Mesenteric fat pad (tissue), 1 donor: ENCODE measurements around the gene STAMBP. TPM values are rescaled to one million over a fixed set of nuclear protein-coding genes. Genes with fewer than 3 reads are reported as not detected.
"Not testable (repeated sequence)": the region's sequence is repeated elsewhere in the genome, so short reads cannot be mapped to it uniquely, and the experiment has no call there.

ENCODE experiments used
- DNase-seq: peaks from one replicate; pipeline ENCODE4 v3.0.0-alpha.2; 2020; ENCODE audit warnings: low spot score
- total RNA-seq: library from RNA; stranded (reverse); fragmentation: NEBNext Ultra II Directional; extraction: Animal tissue kit (Norgen Biotek cat#: 25700); gene quantifications from one replicate; pipeline ENCODE4 v1.2.1, GENCODE V29; 2021
- donor health status: DM: yes; HTN: yes; CAD: no.

STAMBP gene
- total RNA-seq, 1 donor from 2014 or later, result 25.6 TPM

DNA sequence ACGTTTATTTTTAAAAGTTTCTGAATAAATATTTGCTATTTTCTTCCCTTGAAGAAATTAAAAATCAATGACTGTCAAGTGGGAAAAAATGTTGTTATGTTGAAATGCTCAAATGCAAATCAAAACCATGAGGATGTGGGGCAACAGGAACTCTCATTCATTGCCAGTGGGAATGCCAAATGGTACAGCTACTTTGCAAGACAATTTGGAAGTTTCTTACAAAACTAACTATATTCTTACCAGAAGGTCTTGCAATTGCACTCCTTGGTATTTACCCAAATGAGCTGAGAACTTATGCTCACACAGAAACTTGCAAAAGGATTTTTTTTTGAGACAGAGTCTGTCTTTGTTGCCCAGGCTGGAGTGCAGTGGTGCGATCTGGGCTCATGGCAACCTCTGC is 56.6 kb downstream of the STAMBP start:
- no peak for DNase-seq

DNA sequence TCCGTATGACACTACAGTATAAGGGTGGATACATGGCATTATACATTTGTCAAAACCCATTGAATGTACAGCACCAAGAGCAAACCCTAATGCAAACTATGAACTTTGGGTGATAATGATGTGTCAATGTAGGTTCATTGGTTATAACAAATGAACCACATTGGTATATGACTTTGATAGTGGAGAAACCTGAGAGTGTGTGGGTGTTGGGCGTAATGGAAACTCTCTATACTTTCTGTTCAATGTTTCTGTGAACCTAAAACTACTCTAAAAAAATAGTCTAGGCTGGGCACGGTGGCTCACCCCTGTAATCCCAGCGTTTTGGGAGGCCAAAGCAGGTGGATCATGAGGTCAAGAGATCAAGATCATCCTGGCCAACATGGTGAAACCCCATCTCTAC is 57.6 kb downstream of the STAMBP start:
- peak; percentile 6 for DNase-seq

DNA sequence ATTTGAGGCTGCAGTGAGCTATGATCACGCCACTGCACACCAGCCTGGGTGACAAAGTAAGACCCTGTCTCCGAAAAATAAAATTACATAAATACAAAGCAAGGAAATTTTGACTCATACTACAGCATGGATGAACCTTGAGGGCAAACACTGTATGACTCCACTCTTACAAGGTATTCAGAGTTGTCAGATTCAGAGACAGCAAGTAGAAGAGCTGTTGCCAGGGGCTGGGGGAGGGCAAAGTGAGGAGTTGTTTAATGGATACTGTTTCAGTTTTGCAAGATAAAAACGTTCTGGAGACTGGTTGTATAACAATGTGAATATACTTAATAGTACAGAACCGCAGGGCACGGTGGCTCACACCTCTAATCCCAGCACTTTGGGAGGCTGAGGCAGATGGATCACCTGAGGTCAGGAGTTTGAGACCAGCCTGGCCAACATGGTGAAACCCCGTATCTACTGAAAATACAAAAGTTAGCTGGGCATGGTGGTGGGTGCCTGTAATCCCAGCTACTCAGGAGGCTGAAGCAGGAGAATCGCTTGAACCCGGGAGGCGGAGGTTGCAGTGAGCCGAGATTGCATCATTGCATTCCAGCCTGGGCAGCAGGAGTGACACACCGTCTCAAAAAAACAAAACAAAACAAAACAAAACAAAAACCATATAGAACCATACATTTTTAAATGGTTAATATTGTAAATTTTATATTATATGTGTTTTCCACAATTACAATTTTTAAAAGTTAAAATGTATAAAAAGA is 59.0 kb downstream of the STAMBP start:
- DNase-seq, result not testable (repeated sequence)

DNA sequence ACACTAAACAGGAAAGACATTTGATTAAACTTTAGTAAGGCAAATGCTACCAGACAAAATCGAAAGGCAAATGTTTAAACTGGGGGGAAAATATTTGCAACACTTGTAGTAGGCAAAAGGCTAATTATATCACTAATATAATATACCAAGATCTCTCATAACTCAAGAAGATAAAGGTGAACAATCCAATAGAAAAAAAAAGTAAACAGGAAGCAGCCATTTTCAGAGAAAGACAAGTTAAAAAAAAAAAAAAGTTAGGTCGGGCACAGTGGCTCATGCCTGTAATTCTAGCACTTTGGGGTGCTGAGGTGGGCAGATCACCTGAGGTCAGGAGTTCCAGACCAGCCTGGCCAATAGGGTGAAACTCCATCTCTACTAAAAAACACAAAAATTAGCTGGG is 59.6 kb downstream of the STAMBP start:
- no peak for DNase-seq

DNA sequence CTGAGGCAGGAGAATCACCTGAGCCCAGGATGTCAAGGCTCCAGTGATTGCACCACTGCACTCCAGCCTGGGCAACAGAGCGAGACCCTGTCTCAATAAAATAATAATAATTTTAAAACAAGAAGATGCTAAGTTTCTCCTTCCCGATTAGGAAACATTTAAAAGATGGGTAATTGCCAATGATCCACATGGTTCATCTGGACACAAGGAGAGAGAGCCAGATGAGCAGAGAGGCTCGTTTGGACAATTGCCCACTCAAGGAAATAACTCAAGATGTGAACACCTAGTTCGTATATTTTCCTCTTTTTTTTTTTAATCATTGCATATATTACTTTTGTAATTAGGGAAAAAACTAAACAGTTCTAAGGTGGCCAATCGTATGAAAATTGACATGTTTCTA is 60.4 kb downstream of the STAMBP start:
- no peak for DNase-seq

DNA sequence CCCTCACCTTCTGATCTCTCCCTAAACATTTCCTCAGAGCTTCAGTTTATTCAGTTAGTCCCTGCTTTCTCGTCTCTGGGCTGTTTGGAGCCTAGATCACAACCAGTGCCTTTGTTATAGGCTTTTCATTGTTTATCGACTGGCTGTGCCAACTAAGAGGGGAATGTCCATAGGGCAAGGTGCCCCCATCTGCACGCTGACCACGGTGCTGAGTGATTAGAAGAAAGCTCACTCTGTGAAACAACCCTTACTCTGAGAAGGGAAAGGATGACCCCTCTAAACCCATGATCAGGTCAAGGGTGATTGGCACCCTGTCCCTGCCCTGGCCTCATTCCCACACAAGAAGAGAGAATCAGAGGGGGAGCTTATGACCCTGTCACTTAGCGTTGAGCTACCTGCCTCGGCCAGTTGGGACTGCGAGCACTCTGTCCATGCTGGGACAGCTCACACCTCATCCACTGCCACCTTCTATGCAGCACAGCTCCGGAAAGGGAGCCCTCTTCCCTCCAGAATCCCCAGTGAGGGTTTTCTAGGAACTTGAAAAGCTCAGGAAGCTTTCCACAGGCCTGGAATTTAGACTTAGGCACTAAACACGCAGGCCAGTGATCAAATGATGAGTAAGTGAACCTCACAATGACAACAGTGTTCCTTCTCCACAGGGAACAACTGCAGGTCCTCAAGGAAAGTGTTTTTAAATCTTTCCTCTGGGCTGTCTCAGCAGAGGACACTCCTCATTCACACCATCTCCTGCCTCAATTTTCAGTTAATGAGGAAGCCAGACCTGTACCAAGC is 61.7 kb downstream of the STAMBP start:
- peak; percentile 26 for DNase-seq

DNA sequence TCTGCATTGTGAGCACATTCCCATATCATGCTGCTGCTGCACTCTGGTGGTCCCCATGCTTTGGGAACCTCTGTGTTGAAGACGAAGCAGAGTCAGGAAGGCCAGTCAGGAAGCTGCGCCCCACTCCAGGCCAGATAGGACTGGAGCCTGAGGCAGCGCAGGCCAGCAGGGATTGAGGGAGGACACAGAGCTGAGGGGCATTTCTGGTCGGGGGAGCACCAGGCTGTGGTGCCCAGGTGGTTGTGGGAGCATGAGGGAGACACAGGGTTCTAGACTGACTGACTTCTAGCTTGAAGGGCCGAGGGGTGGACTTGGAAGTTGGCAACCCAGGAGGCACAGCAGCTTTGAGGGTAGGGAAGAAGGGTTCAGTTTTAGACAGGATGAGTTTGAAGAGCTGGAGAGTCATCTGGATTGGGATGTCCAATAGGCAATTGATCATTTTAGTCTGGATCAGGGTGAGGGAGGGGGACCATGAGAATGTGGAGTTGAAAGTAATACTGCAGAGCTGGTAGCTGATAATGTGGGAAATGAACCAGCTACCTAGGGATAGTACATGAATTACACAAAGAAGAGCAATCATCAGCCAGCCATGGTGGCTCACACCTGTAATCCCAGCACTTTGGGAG is 62.6 kb downstream of the STAMBP start:
- no peak for DNase-seq

DNA sequence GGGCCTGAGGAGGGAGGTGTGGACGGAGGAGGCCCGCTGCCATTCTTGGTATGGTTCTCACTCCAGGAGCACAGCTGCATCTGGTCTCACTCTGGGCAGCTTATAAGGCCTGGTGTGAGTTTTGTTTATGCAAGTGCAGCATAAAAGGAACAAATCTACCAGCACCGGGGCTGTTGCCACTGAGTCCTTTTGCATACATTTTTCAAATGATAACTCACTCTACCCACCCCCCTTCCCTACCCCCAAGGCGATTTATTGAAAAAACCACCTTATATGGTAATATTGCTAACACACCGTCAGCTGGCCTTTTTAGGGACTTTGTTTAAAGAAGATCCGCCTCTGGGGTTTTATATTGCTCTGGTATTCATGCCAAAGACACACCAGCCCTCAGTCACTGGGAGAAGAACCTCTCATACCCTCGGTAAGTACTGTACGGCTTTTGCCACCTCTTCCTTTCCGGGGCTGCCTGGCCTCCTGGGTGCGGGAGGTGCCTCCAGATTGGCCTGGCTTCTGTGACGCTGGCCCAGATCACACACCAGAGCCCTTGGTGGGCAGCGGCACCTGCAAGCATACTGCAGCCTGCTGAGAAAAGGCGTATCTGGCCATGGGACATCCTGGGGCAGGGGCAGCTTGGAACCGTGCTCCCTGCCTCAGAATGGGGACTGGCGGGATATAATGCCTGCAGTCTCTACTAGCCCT is 64.0 kb downstream of the STAMBP start, which contains the start of gene ACTG2:
ACTG2 (plus strand) TSS at position 378 of the 699 bp plus-strand sequence. CDS start 8,304 bp downstream, outside the sequence.
- DNase-seq, result peak; percentile 81

DNA sequence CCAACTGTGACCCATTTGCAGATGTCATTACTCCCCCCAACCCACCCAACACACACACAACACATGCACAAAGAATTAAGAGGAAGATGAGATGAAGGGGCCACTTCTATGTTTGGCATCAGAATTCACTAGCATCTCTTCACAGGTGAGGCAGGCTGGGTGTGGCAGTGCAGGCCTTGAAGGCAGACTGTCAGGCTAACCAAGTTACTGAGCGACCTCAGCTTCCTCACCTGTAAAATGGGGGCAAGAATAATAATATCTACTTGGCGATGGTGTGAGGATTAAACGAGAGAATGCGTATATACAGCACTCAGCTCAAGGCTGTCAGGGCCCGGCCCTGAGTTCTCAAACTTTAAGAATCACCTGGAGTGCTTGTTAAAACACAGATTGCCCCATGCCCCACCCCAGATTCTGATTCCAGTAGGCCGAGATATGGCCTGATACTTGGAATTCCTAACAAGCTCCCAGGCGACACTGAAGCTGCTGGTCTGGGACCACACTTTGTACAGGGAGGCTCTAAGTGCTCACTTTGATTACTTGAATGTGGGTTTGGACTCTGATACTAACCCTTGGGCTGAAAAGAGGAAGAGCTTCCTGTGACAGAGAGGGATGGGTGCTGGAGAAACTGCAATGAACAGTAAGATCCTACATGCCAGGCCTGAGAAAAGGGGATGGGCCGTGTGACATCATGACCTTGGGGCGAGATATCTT is 65.2 kb downstream of the STAMBP start:
- no peak for DNase-seq

DNA sequence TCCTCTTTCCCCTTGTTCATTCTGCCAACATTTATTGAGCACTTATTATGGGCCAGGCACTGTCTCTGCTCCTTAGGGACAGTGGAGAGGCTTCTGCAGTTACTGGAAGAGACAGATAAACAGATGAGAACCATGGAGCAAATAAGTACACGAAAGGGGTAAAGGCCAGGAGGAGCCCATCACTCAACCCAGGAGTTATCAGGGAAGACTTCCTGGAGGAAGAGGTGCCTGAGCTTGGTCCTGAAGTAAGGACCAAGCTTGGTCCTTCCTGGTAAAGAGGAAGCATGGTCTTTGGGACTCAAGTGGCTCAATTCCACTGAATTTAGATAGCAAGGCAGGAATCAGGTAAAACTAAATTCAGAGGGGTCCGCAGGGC is 65.7 kb downstream of the STAMBP start:
- DNase-seq, result no peak

DNA sequence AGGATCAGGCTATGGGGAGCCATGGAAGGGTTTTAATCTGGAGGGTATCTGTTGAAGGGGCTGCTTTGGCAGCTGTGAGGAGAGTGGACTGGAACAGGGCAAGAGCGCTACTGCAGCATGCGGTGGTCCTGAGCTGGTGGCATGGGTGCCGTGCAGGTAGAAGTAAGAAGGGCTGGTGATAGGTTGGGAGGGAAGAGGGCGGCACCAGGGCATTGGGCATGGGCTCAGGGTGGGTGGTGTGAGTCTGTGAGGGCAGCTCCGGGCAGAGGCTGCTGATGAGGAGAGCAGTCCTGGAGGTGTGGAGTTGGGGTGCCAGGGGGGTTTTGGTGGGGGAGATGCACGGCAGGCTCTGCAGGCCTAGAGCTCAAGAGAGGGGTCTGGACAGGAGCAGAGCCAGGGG is 66.1 kb downstream of the STAMBP start:
- peak; percentile 59 for DNase-seq

DNA sequence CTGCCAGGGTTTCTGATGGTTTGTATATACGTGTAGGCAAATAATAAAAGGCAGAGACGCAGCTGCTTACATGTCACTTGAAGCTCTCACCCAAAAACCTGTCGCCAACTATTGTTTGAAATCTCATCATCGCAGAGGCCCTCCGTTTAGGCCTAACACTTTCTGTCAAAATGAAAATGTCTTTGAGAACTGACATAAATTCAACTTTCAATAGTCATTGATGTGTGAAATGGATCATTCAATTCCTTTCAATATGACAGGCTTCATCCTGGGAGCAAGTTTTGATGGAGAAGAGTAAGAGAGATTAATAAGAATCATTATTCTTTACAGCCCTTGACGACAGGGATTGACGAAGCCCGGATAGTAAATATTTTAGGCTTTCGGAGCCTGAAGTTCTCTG is 66.7 kb downstream of the STAMBP start:
- no peak for DNase-seq

DNA sequence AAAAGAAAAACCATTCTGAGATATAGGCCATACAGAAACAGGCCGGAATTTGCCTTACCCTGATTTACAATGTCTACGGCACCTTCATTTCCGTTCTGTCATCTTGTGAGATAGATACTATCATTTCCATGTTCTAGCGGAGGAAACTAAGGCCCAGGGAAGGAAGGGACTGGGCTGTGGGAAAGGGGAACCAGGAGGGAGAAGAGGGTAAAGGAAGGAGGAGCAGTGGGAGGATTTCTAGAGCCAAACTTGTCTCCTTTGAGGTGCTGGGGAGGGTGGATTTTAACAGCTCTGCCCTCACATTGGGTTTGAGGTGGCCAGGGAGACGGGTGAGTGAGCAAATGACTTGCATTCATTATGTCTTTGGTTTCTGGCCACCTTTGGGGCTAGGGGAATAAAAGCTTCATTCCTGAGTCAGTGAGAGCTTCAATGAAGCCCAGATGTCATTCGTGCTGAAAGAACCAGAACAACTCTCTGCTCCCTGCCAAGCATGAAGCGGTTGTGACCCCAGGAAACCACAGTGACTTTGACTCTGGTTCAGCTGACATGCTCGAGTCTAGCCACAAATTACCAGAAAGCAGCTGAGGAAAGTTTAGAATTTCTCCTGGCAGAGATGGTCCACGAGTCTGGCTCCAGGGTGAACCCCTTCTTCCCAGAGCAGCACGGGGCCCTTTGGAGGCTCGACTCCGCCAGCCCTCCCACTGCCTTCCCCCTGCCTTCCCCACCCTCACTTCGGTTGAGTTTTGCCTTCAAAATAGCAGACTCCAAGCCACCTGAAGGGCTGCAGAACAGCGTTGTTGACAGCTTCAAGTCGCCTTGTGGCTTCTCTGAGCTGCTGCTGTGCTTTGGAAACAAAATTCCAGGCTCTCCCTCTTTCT is 67.8 kb downstream of the STAMBP start:
- peak; percentile 6 for DNase-seq

DNA sequence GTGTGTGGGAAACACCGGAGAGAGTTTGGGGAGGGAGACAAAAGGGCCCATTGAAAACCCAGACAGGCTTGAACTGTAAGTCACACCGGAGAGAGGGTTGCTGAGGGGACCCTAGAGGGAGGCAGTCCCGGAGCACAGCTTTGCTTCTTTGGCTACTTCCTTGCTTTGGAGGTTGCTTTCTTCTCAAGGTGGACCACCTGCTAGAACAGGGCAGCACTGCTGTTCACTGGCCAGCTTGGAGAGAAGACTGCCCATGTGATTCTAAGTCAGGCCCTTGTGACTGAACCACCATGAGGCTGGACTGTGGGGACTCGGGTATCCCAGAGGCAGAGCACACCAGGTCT is 68.5 kb downstream of the STAMBP start:
- DNase-seq, result no peak

DNA sequence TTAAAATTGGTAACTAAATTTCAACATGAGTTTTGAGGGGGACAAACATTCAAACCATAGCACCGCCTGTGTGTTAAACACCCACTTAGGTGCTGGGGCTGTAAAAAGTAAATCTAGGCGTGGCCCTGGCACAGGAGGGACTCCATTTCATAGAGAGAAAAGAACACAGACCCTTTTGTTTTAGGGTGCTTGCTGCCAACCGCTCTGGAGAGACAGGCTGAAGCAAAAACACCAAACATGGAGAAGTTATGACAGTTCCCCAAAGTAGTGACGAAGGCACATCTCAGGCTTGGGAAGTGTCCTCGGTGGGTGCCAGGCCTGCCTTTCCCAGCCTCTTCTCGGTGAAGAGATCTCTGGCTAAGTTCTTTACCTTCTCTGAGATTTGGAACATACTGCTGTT is 69.2 kb downstream of the STAMBP start:
- DNase-seq, result no peak

DNA sequence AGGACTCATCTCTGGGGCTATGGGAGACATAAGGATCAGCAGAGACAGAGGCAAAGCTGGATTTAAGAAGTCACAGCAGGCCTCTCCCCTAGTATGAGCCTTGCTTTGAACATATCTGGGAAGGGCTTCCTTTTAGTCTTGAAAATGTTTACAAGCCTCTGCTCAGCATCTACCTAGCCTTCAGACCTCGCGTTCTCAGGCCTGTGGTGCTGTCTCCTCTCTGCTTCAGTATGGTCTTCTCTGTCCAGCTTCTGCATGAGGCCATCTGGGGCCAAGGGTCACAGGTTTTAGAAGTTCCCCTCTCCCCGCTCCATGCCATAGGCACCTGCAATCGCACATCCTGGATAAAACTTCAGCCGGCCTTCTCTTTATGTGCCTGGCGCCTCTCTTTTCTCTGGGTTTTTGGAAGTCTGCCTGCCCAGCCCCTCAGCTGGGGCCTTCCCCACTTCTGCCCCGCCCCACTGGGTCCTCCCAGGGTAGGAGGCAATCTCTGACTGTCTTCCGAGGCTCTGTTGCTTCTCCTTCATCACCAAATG is 71.1 kb downstream of the STAMBP start:
- no peak for DNase-seq

DNA sequence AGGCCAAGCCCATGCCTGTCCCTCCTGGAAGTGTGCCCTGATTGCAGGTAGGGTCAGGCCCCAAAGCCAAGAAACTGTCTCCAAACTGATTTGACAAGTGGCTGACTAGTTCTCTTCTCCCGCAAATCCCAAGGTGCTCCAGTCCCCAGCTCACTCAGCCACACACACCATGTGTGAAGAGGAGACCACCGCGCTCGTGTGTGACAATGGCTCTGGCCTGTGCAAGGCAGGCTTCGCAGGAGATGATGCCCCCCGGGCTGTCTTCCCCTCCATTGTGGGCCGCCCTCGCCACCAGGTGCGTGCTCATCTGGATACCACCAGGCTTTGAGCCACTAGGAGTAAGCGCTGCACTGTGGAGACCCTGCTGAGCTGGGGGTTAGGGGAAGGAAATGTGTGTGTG is 72.4 kb downstream of the STAMBP start:
- no peak for DNase-seq

DNA sequence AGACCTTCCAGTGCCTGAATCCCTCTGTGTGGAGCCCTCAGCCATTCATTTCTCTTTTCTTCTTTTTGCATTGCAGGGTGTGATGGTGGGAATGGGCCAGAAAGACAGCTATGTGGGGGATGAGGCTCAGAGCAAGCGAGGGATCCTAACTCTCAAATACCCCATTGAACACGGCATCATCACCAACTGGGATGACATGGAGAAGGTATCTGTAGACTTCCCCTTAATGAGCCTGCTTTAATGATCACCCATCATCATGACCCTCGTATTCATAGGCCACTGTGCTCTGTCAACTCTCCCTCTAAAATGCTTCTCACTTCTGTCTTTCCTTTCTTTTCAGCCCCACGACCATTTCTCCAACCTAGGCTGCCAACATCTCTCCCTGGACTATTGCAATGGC is 73.5 kb downstream of the STAMBP start:
- DNase-seq, result no peak

DNA sequence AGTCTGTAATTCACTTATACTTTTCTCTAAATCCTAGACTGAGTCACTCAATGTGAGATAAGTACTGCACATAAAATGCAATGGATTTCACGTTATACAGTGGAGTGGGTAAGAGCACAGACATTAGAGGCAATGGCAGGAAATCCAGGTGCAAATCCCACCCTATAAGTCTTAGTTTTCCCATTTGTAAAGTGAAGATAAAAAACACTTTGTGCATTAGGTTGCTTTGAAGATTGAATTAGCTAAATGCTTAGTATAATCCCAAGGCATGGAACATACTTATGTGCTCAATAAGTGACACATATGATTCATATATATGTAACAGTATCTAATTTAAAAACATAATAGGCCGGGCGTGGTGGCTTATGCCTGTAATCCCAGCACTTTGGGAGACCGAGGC is 74.6 kb downstream of the STAMBP start:
- DNase-seq, result no peak
